Retinal pigment epithelial cell (primary cell): ENCODE results near the gene CLASP1.
A peak's percentile ranks its signal among the peaks of the same experiment; 100 is the strongest.
"Not testable (repeated sequence)": the region's sequence is repeated elsewhere in the genome, so short reads cannot be mapped to it uniquely, and the experiment has no call there.

Experiments used
- DNase-seq: peaks from one replicate; pipeline ENCODE4 v3.0.0-alpha.2; 2010; ENCODE audit warnings: low read depth
- H3K4me3 ChIP-seq: 2 replicates; pipeline ENCODE4 v1.5.1; 2011; ENCODE audit warnings: mild to moderate bottlenecking, low read length, control low read depth, moderate library complexity
- TF ChIP-seq, protein P1 (sequence below): conservative IDR thresholded peaks from 2 replicates; pipeline ENCODE4 v1.5.1; 2011; ENCODE audit warnings: low read depth, low read length, control low read depth, inconsistent platforms

CLASP1 gene

DNA sequence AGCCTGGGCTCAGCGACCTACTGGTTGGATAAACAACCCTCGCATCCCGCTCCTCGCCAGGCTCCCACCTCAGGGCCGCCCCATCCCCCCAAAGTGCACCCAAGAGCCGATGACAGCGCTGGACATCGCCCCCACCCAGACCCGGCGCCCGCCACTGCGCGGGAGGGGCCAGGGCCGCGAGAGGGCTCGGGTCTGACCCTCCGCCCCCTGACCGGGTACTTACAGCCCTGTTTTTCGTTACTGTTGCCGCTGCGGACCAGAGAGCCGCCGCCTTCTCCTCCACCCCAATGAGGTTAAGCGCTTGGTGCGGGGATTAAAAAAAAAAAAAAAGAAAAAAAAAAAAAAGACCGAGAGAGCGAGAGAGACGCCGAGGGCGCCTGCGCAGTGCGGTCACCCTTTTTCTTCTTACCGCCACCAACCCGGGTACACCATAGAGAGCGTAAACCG lies at the start of gene CLASP1:
Gene CLASP1 (minus strand): TSS at position 314 of the 447 bp plus-strand sequence. CDS start 43,567 bp downstream, outside the sequence.
- TF ChIP-seq, protein P1, sequence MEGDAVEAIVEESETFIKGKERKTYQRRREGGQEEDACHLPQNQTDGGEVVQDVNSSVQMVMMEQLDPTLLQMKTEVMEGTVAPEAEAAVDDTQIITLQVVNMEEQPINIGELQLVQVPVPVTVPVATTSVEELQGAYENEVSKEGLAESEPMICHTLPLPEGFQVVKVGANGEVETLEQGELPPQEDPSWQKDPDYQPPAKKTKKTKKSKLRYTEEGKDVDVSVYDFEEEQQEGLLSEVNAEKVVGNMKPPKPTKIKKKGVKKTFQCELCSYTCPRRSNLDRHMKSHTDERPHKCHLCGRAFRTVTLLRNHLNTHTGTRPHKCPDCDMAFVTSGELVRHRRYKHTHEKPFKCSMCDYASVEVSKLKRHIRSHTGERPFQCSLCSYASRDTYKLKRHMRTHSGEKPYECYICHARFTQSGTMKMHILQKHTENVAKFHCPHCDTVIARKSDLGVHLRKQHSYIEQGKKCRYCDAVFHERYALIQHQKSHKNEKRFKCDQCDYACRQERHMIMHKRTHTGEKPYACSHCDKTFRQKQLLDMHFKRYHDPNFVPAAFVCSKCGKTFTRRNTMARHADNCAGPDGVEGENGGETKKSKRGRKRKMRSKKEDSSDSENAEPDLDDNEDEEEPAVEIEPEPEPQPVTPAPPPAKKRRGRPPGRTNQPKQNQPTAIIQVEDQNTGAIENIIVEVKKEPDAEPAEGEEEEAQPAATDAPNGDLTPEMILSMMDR: no peak
- no peak for DNase-seq
- peak within 1 kb of the TSS; percentile 61 for H3K4me3 ChIP-seq

DNA sequence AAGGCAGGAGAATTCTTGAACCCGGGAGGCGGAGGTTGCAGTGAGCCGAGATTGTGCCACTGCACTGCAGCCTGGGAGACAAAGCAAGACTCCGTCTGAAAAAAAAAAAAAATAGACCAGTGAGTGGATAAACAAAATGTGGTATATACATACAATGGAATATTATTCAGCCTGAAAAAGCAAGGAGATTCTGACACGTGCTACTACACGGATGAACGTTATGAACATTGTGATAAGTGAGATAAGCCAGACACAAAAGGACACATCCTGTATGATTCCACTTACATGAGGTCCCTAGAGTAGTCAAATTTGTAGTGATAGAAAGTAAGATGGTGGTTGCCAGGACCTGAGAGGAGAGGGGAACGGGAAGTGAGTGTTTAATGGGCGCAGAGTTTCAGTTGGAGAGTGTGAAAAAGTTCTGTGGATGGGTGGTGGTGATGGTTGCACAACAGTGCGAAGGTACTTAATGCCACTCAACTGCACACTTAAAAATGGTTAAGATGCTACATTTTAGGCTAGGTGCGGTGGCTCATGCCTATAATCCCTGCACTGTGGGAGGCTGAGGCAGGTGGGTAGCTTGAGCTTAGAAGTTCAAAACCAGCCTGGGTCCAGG lies 49.2 kb upstream of the CLASP1 start:
- DNase-seq: no peak
- TF ChIP-seq, protein P1: no peak
- no peak overlapping the region for H3K4me3 ChIP-seq

DNA sequence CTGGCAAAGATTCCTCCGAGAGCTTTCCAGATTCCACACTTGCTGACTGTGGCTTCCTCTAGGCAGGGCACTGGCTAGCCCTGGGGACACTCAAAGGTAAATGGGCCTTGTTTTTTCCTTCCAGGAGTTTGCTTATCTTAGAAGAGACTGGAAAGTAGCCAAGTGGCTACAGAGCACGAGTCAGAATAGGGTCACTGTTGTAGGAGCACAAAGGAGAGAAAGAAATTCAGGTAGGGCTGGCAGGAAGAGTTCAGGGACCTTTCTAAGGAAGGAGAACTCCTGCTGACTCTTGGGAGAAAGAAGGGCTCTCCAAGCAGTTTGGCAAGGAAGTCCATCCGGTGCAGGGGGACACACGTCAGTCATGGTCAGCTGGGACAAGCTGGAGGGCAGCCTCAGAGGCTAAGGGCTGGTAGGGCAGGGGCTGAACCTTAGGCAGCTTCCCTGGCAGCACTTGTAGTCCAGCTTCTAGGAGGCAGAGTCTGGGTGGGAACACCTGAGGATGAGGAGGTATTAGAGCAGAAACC lies 47.9 kb upstream of the CLASP1 start:
- DNase-seq: no peak
- TF ChIP-seq, protein P1: no peak
- H3K4me3 ChIP-seq: no peak overlapping the region

DNA sequence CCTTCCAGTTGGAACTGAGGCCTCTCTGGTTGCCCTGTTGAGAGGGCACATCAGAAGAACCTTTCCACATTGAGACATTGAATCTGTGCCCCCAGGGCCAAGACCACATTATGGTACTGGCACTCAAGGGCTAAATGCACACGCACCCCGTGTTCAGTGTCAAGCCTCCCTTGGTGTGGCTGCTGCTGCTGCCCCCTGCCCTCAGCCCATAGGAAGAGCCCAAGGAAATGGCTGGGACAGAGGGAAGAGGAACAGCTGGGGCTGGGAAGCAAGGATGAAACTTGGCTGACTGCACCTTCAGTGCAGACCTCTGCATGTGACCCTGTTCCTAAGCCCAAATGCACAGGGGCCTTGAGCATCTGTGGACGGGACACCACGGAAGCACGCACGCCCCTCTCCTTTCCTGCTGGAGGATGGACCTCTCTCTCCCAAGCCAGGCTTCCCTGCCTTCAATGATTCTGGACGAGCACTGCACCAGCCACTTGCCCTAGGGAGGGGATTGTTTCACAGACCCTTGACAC lies 47.2 kb upstream of the CLASP1 start:
- H3K4me3 ChIP-seq: no peak overlapping the region
- TF ChIP-seq, protein P1: no peak
- DNase-seq: no peak

DNA sequence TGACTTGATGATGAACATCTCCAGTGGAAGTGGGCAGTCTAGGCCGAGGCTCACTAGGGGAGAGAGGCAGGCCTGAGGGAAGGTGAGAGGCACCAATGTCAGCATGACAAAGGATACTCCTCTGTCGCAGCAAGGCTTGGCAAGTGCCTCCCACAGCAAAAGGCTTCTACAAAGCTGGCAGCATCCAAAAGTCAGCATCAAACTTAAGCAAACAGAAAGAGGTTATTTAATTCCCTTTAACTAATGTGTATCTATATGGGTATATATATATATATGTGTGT lies 45.8 kb upstream of the CLASP1 start:
- no peak for DNase-seq
- TF ChIP-seq, protein P1: no peak
- no peak overlapping the region for H3K4me3 ChIP-seq

DNA sequence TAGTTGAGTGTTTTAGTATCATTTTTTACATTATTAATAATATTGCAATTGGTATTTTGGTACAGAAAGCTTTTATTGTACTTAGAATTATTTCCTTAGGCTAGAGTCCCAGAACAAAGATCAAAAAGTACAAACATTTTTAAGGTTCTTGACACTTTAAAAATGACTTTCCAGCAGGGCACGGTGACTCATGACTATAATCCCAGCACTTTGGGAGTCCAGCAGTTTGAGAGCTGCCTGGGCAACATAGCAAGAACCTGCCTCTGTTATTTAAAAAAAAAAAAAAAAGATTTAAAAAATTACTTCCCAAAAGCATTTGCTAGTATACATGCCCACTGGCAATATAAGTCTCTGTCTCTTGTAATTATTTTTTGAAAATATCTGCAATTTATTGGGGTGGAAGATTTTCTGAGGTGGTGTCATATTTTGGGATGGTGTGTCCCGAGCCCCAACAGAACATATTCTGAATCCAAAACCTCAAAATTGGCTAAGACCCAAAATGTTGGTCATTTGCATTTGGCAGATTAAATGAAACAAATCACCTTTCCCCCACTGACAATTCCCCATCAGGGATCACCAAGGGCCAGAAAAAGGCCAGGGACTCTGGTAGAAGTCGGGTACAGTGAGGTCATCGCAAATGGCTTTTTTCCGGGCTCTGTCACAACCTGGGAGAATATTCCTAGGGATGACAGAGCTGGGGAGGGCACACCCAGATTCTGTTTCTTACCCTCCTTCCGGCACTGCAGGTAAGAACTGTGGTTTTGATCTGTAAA lies 45.3 kb upstream of the CLASP1 start:
- peak; percentile 72 for DNase-seq
- TF ChIP-seq, protein P1: no peak
- no peak overlapping the region for H3K4me3 ChIP-seq

DNA sequence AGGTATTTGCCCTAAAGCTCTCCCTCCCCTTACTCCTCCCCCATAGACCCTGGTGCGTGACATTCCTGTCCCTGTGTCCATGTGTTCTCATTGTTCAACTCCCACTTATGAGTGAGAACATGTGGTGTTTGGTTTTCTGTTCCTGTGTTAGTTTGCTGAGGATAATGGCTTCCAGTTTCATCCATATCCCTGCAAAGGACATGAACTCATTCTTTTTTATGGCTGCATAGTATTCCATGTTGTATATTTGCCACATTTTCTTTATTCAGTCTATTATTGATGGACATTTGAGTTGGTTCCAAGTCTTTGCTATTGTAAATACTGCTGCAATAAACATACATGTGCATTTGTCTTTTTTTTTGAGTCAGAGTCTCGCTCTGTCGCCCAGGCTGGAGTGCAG lies 41.3 kb upstream of the CLASP1 start:
- DNase-seq, H3K4me3 ChIP-seq: not testable (repeated sequence)
